Measurements from ENCODE around the gene UNC5C.

UNC5C gene

GRCh38 chr4:95536650-95537049, 12.1 kb downstream of the UNC5C start:
- DNase-seq (ENCODE audit: low read depth) = no peak
- no peak for TF ChIP-seq CTCF (IDR thresholded peaks at IDR 0.05; ENCODE audit: control insufficient read depth, insufficient read depth, low read depth, low read length, missing control alignments)
- no peak overlapping the region for H3K4me3 ChIP-seq (ENCODE audit: control insufficient read depth, low read depth, low read length)

- no peak overlapping the region for H3K4me3 ChIP-seq (ENCODE audit: control insufficient read depth, low read depth, low read length)
- no peak for TF ChIP-seq CTCF (IDR thresholded peaks at IDR 0.05; ENCODE audit: control insufficient read depth, insufficient read depth, low read depth, low read length, missing control alignments)
- no peak for DNase-seq (ENCODE audit: low read depth)
Measured at GRCh38 chr4:95535180-95535579, 13.6 kb downstream of the UNC5C start.

- DNase-seq (ENCODE audit: low read depth) = no peak
- no peak for TF ChIP-seq CTCF (IDR thresholded peaks at IDR 0.05; ENCODE audit: control insufficient read depth, insufficient read depth, low read depth, low read length, missing control alignments)
- H3K4me3 ChIP-seq (ENCODE audit: control insufficient read depth, low read depth, low read length) = no peak overlapping the region
Measured at GRCh38 chr4:95534032-95534431, 14.7 kb downstream of the UNC5C start.

GRCh38 chr4:95533254-95533653, 15.5 kb downstream of the UNC5C start:
- no peak for TF ChIP-seq CTCF (IDR thresholded peaks at IDR 0.05; ENCODE audit: control insufficient read depth, insufficient read depth, low read depth, low read length, missing control alignments)
- no peak for DNase-seq (ENCODE audit: low read depth)
- no peak overlapping the region for H3K4me3 ChIP-seq (ENCODE audit: control insufficient read depth, low read depth, low read length)

- no peak for DNase-seq (ENCODE audit: low read depth)
Measured at GRCh38 chr4:95532305-95532704, 16.5 kb downstream of the UNC5C start.

GRCh38 chr4:95531141-95531540, 17.6 kb downstream of the UNC5C start:
- TF ChIP-seq CTCF (IDR thresholded peaks at IDR 0.05; ENCODE audit: control insufficient read depth, insufficient read depth, low read depth, low read length, missing control alignments) = no peak
- DNase-seq (ENCODE audit: low read depth) = no peak
- no peak overlapping the region for H3K4me3 ChIP-seq (ENCODE audit: control insufficient read depth, low read depth, low read length)

More at GRCh38 chr4:95532305-95532704, 16.5 kb downstream of the UNC5C start:
- no peak for TF ChIP-seq CTCF (IDR thresholded peaks at IDR 0.05; ENCODE audit: control insufficient read depth, insufficient read depth, low read depth, low read length, missing control alignments)
- no peak overlapping the region for H3K4me3 ChIP-seq (ENCODE audit: control insufficient read depth, low read depth, low read length)

- TF ChIP-seq CTCF (IDR thresholded peaks at IDR 0.05; ENCODE audit: control insufficient read depth, insufficient read depth, low read depth, low read length, missing control alignments) = no peak
- DNase-seq (ENCODE audit: low read depth) = no peak
Measured at GRCh38 chr4:95529946-95530345, 18.8 kb downstream of the UNC5C start.

More at GRCh38 chr4:95529946-95530345, 18.8 kb downstream of the UNC5C start:
- H3K4me3 ChIP-seq (ENCODE audit: control insufficient read depth, low read depth, low read length) = no peak overlapping the region

Measured in AG09309 (cell line).